B cell (primary cell): ENCODE measurements around the gene AKAP3. TPM values are rescaled to one million over a fixed set of nuclear protein-coding genes. Genes with fewer than 3 reads are reported as not detected.

Source experiments
- ATAC-seq: fragments of 200-7000 bp; cut with Tn5 transposase; one replicate; pipeline ENCODE4 v1.10.0; 2021; ENCODE audit warnings: low read depth, mild to moderate bottlenecking, moderate number of reproducible peaks, moderate library complexity
- CTCF ChIA-PET: fragments of 350-600 bp; sonication (Branson Sonifier 250); formaldehyde crosslinking; loops from one replicate; lab custom pipeline; 2021; ENCODE audit warnings: antibody characterized with exemption, inconsistent platforms; lab: Charles Lee
- POLR2A ChIA-PET: fragments of 350-600 bp; sonication (Branson Sonifier 250); formaldehyde crosslinking; loops from one replicate; lab custom pipeline; 2021; ENCODE audit warnings: antibody characterized with exemption; lab: Charles Lee
- DNase-seq: peaks from one replicate; pipeline ENCODE4 v3.0.0; 2013
- H2AFZ ChIP-seq: 2 replicates; pipeline ENCODE4 v1.6.1; 2012; ENCODE audit warnings: mild to moderate bottlenecking, low read depth, low read length; ENCODE audit not compliant: insufficient read depth, poor library complexity, severe bottlenecking
- H3K27ac ChIP-seq, 2 donors: 1 replicate in 1 of 2; 2 replicates in 1 of 2; pipeline ENCODE4 v1.5.1; 2012 to 2013; ENCODE audit warnings: low read length in 2 of 2, mild to moderate bottlenecking in 2 of 2, moderate library complexity in 1 of 2
- H3K27me3 ChIP-seq, 4 experiments: fragments of 200-600 bp in 1 of 4; sonication (generic) in 1 of 4; replicated peaks in 1 of 4; 1 replicate in 2 of 4; 2 replicates in 2 of 4; pipeline versions ENCODE4 v1.6.1 to v1.7.0; 2013 to 2016; ENCODE audit warnings: low read length in 3 of 4, mild to moderate bottlenecking in 2 of 4, mixed read lengths in 1 of 4, moderate library complexity in 1 of 4; ENCODE audit not compliant: insufficient read depth in 4 of 4, control insufficient read depth in 3 of 4; ENCODE audit errors: control extremely low read depth in 1 of 4
- H3K36me3 ChIP-seq, 2 experiments: replicated peaks in 1 of 2; 1 replicate in 1 of 2; 2 replicates in 1 of 2; pipeline versions ENCODE4 v1.6.1 to v1.7.1; 2013; ENCODE audit warnings: low read length in 1 of 2; ENCODE audit not compliant: insufficient read depth in 2 of 2, control insufficient read depth in 1 of 2; ENCODE audit errors: control extremely low read depth in 1 of 2, extremely low read depth in 1 of 2
- H3K4me1 ChIP-seq, 2 donors: fragments of 200-600 bp in 1 of 2; sonication (generic) in 1 of 2; 1 replicate in 1 of 2; 2 replicates in 1 of 2; pipeline versions ENCODE4 v1.5.1 to v1.6.1; 2013 to 2017; ENCODE audit warnings: low read length in 2 of 2; ENCODE audit not compliant: control insufficient read depth in 2 of 2, insufficient read depth in 2 of 2
- H3K4me2 ChIP-seq: replicated peaks from 2 replicates; pipeline ENCODE3; 2012; ENCODE audit warnings: mild to moderate bottlenecking, low read depth, low read length; ENCODE audit not compliant: poor library complexity, severe bottlenecking
- H3K4me3 ChIP-seq, 5 experiments: fragments of 200-600 bp in 1 of 5; sonication (generic) in 1 of 5; 1 replicate in 3 of 5; 2 replicates in 2 of 5; pipeline versions ENCODE4 v1.5.1 to v1.7.0; 2011 to 2016; ENCODE audit warnings: low read length in 4 of 5, mild to moderate bottlenecking in 4 of 5, low read depth in 2 of 5, control low read depth in 1 of 5, moderate library complexity in 1 of 5; ENCODE audit not compliant: insufficient read depth in 1 of 5; ENCODE audit errors: control extremely low read depth in 1 of 5, extremely low read depth in 1 of 5
- H3K79me2 ChIP-seq: fragments of 200-600 bp; sonication (generic); one replicate; pipeline ENCODE4 v1.6.0; 2016; ENCODE audit warnings: low read length; ENCODE audit not compliant: control insufficient read depth, insufficient read depth
- H3K9ac ChIP-seq: fragments of 200-600 bp; sonication (generic); 2 replicates; pipeline ENCODE4 v1.6.1; 2017; ENCODE audit warnings: mild to moderate bottlenecking, low read length, moderate library complexity
- H3K9me3 ChIP-seq, 3 donors: one replicate each; pipeline versions ENCODE4 v1.6.1 to v1.7.1; 2013; ENCODE audit warnings: low read length in 2 of 3; ENCODE audit not compliant: control insufficient read depth in 2 of 3, insufficient read depth in 1 of 3; ENCODE audit errors: control extremely low read depth in 1 of 3
- H4K20me1 ChIP-seq: 2 replicates; pipeline ENCODE4 v1.6.0; 2012; ENCODE audit warnings: mild to moderate bottlenecking, low read length; ENCODE audit not compliant: insufficient read depth, control insufficient read depth, poor library complexity, severe bottlenecking
- H3K27ac Mint-ChIP-seq: one replicate; pipeline ENCODE4 v1.8.0; 2021; ENCODE audit warnings: mixed read lengths
- H3K27me3 Mint-ChIP-seq: one replicate; pipeline ENCODE4 v1.8.0; 2021; ENCODE audit warnings: mixed read lengths
- H3K4me1 Mint-ChIP-seq: one replicate; pipeline ENCODE4 v1.8.0; 2021; ENCODE audit warnings: mixed read lengths
- H3K4me3 Mint-ChIP-seq: one replicate; pipeline ENCODE4 v1.8.0; 2021; ENCODE audit warnings: mixed read lengths
- H3K9me3 Mint-ChIP-seq: one replicate; pipeline ENCODE4 v1.8.0; 2022; ENCODE audit warnings: mixed read lengths; ENCODE audit not compliant: insufficient read depth
- CTCF ChIP-seq: fragments of 200-600 bp; IDR thresholded peaks from one replicate; pipeline ENCODE4 v1.8.0; 2022; ENCODE audit warnings: antibody characterized with exemption, mild to moderate bottlenecking
- EZH2 ChIP-seq: IDR thresholded peaks from 2 replicates; pipeline ENCODE4 v1.6.1; 2012; ENCODE audit warnings: borderline replicate concordance, low read depth, mild to moderate bottlenecking, moderate library complexity, low read length; ENCODE audit not compliant: insufficient read depth, poor library complexity, severe bottlenecking
- WGBS: methylation state at CpG from one replicate; pipeline ENCODE4 v1.1.5; 2013; ENCODE audit warnings: missing lambda C conversion rate; ENCODE audit not compliant: insufficient coverage; 5-methylcytosine and 5-hydroxymethylcytosine counted together
- intact Hi-C: fragments of 100-400 bp; cut with micrococcal nuclease; formaldehyde crosslinking; loops from one replicate; pipeline ENCODE4 v1.10.0; 2022
- polyA plus RNA-seq: library from polyadenylated mRNA; depleted of rRNA; stranded (reverse); fragments of >200 nt; gene quantifications from 2 replicates; pipeline ENCODE4 v1.2.3, GENCODE V29; 2012
- total RNA-seq, 2 donors: library from RNA; stranded (reverse); fragments of 120-200 nt in 1 of 2; gene quantifications; 1 replicate in 1 of 2; 2 replicates in 1 of 2; pipeline versions ENCODE4 v1.2.3 to v1.2.4, GENCODE V29; 2013 to 2022

The AKAP3 gene
- total and polyA plus RNA-seq, 2 donors (not counting 1 experiment from before 2014, with no cell fraction given): 1.2 to 3.8 TPM

GRCh38 chr12:4626543-4626942 lies 22.3 kb downstream of the AKAP3 start:
- Histone ChIP-seq H3K4me3 (no peak overlapping the region), H3K27me3 (no peaks in the 10 kb centered on the region), H3K4me2 (no peak overlapping the region), H3K27ac (no peak overlapping the region), H3K4me1 (no peaks in the 10 kb centered on the region), H2AFZ (no peak overlapping the region), H3K9me3 (no peaks in the 10 kb centered on the region), H4K20me1 (no peaks in the 10 kb centered on the region), H3K9ac (no peak overlapping the region), H3K36me3 (no peaks in the 10 kb centered on the region), H3K79me2 (no peaks in the 10 kb centered on the region)
- Mint-ChIP-seq H3K9me3 (no peaks in the 10 kb centered on the region), H3K4me3 (no peak overlapping the region), H3K27ac (no peak overlapping the region), H3K27me3 (no peaks in the 10 kb centered on the region), H3K4me1 (peaks cover 3% of the 10 kb centered on the region)
- intact Hi-C loops: no loop called here
- CTCF ChIA-PET: no interaction called here
- ATAC-seq (no peak), DNase-seq (no peak)
- POLR2A ChIA-PET: no interaction called here
- WGBS: 100% methylated on average over 5 of the region's 5 CpGs
- no peak for TF ChIP-seq CTCF
- TF ChIP-seq EZH2: no peak

GRCh38 chr12:4621511-4621910 lies 27.3 kb downstream of the AKAP3 start:
- intact Hi-C loops: no loop called here
- no peak overlapping the region for H3K4me3 Mint-ChIP-seq
- no peak overlapping the region for H3K27ac Mint-ChIP-seq
- H3K9ac ChIP-seq: no peak overlapping the region
- H4K20me1 ChIP-seq: no peaks in the 10 kb centered on the region
- TF ChIP-seq CTCF: no peak
- TF ChIP-seq EZH2: no peak
- H3K36me3 ChIP-seq: no peaks in the 10 kb centered on the region
- CTCF ChIA-PET: interaction anchor here (0.7 to 3.6 kb wide), 5 partner anchors 11 to 402 kb away, joined by 3 to 15 read pairs (median 4); no protein-coding TSS in a partner anchor
- H3K4me3 ChIP-seq: no peak overlapping the region
- H3K79me2 ChIP-seq: no peaks in the 10 kb centered on the region
- no peak for ATAC-seq
- H2AFZ ChIP-seq: no peak overlapping the region
- WGBS: no CpG with 5 or more reads among the region's 3 CpGs
- no peaks in the 10 kb centered on the region for H3K27me3 ChIP-seq
- POLR2A ChIA-PET: no interaction called here
- H3K9me3 ChIP-seq: no peaks in the 10 kb centered on the region
- H3K4me2 ChIP-seq: no peak overlapping the region
- no peak for DNase-seq
- no peaks in the 10 kb centered on the region for H3K27me3 Mint-ChIP-seq
- no peaks in the 10 kb centered on the region for H3K4me1 ChIP-seq
- no peak overlapping the region for H3K27ac ChIP-seq
- H3K9me3 Mint-ChIP-seq: no peaks in the 10 kb centered on the region
- peaks cover 3% of the 10 kb centered on the region for H3K4me1 Mint-ChIP-seq
